SIG-M5 treated with dmso at 0.1 percent for 504 hours (cell line): ENCODE measurements around the gene SH3GL3.

ENCODE experiments used
- DNase-seq: peaks from one replicate; lab custom pipeline; 2025; ENCODE audit not compliant: unreplicated experiment; lab: John Stamatoyannopoulos, UW

SH3GL3 gene

GRCh38 chr15:83610901-83611685, 164.0 kb downstream of the SH3GL3 start:
- no peak for DNase-seq

GRCh38 chr15:83612226-83612625, 165.1 kb downstream of the SH3GL3 start:
- DNase-seq, result no peak

- DNase-seq, result no peak
These were observed 165.9 kb downstream of the SH3GL3 start for GRCh38 chr15:83612898-83613635.

- no peak for DNase-seq
These were observed 166.6 kb downstream of the SH3GL3 start for GRCh38 chr15:83613714-83614113.

GRCh38 chr15:83616840-83617239, 169.7 kb downstream of the SH3GL3 start:
- no peak for DNase-seq

GRCh38 chr15:83626171-83626802, 179.1 kb downstream of the SH3GL3 start:
- DNase-seq, result no peak

GRCh38 chr15:83631534-83631933, 184.4 kb downstream of the SH3GL3 start:
- DNase-seq, result no peak

GRCh38 chr15:83643201-83643600, 196.1 kb downstream of the SH3GL3 start:
- no peak for DNase-seq

GRCh38 chr15:83644439-83644838, 197.3 kb downstream of the SH3GL3 start:
- DNase-seq, result no peak

GRCh38 chr15:83650831-83651230, 203.7 kb downstream of the SH3GL3 start:
- no peak for DNase-seq

- no peak for DNase-seq
These were observed 204.4 kb downstream of the SH3GL3 start for GRCh38 chr15:83651541-83651940.

- DNase-seq, result no peak
These were observed 205.6 kb downstream of the SH3GL3 start for GRCh38 chr15:83652626-83653204.

GRCh38 chr15:83653288-83653638, 206.1 kb downstream of the SH3GL3 start:
- DNase-seq, result no peak

GRCh38 chr15:83653639-83654378, 206.7 kb downstream of the SH3GL3 start, which contains the start of gene ADAMTSL3:
TSS of gene ADAMTSL3 (plus strand) at chr15:83654123. CDS start at chr15:83655762, 1,639 bp downstream.
- DNase-seq, result no peak

GRCh38 chr15:83654379-83655236, 207.5 kb downstream of the SH3GL3 start:
- no peak for DNase-seq

GRCh38 chr15:83655237-83655616, 208.1 kb downstream of the SH3GL3 start:
- DNase-seq, result no peak

- no peak for DNase-seq
These were observed 209.1 kb downstream of the SH3GL3 start for GRCh38 chr15:83656192-83656591.

GRCh38 chr15:83656943-83657528, 209.9 kb downstream of the SH3GL3 start:
- no peak for DNase-seq

- no peak for DNase-seq
These were observed 210.4 kb downstream of the SH3GL3 start for GRCh38 chr15:83657549-83657948.
